ENCODE data around the gene CA11.

The CA11 gene

GRCh38 chr19:48629297-48629598 lies 16.7 kb downstream of the CA11 start:
- no peak for DNase-seq (ENCODE audit: low read depth in 3 of 3)

- no peak for DNase-seq (ENCODE audit: low read depth in 3 of 3)
These were observed 17.3 kb downstream of the CA11 start for GRCh38 chr19:48628486-48629296.

DNA sequence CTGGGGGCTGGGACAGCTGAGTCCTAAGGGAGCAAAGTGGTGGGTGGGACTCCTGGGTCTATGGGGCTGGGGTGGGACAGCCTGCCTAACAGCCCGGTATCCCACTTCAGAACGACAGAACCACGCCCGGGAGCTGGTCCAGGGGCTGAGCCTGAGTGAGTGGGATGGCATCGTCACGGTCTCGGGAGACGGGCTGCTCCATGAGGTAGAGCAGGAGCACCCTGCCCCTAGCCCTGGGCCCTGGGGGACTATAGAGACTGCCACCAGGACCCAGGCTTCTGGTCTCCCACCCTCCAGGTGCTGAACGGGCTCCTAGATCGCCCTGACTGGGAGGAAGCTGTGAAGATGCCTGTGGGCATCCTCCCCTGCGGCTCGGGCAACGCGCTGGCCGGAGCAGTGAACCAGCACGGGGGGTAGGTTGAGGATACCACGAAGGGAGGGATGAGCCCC lies 18.1 kb downstream of the CA11 start:
- no peak for DNase-seq (ENCODE audit: low read depth in 3 of 3)

- DNase-seq (ENCODE audit: low read depth in 3 of 3): no peak
These were observed 18.7 kb downstream of the CA11 start for GRCh38 chr19:48627201-48627864.

DNA sequence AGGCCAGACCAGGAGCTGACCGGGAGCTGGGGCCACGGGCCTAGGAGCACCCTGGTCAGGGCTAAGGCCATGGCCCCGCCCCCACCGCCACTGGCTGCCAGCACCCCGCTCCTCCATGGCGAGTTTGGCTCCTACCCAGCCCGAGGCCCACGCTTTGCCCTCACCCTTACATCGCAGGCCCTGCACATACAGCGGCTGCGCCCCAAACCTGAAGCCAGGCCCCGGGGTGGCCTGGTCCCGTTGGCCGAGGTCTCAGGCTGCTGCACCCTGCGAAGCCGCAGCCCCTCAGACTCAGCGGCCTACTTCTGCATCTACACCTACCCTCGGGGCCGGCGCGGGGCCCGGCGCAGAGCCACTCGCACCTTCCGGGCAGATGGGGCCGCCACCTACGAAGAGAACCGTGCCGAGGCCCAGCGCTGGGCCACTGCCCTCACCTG lies 20.1 kb downstream of the CA11 start:
- DNase-seq (ENCODE audit: low read depth in 3 of 3): no peak

DNA sequence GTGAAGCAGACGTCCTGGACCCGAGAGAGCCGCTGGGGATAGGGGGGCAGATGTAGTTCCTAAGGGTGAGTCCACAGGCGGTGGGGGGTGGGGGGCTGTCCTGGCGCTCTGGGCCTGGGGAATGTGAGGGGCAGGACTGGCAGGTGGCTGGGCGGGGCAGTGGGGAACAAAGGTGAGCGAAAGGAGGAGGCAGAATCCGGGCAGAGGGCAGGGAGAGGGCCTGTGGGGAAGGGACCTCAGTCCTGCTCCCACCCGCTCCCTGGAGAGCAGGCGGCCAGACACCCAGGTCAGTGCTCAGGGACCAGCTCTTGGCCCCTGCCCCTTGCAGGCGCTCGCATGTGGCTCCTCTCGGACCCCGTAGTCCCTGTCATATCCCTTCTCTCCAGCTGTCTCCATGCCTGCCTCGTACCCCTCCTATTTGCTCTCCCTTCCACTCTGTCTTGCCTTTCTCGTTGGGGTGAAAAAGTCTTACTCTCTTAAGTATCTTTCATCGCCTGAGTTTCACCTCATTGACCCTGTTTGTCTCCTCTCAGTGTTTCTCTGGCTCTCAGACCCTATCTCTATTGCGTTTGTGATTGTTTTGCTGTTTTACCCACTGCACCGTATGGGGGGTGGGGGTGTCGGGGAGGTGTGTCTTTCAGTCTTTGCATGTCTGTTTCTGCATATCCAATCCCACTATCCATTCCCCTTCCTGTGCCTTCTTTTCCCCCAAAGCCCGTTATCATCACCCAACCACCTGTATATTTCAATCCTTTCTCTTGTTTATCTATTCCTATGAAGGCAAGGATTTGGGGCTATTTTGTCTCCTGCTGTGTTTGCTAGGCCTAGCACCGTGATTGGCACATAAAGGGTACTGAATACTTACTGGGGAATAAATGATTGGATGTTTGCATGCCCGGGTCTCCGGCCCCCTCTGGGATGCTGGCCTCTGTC lies 20.9 kb downstream of the CA11 start:
- DNase-seq (ENCODE audit: low read depth in 3 of 3): no peak

DNA sequence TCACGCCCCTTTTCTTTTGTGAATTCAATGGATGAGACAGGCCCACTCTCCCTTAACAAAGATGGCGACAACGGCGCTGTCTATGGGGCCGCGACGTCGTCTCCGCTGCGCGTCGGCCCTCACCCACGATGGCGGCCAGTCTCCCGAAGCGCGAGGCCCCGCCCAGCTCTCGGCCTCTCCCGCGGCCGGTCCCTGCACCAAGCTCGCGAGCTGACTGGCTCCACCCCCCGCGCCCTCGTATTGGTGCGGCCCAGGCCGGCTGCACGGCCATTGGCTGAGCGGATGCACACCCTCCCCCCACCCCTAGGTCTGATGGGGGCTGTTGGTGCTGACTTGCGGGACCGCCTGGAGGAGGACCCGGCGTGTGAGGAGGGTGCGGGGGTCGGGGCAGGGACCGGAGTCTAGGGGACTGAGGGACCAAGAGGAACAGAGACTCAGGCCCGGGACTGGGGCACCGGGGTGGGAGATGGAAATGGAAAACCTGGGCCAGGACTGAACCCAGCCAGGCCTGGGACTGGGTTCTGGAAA lies 21.9 kb downstream of the CA11 start:
- peak; percentile 93 to 96 (median 94) for DNase-seq (ENCODE audit: low read depth in 3 of 3)

DNA sequence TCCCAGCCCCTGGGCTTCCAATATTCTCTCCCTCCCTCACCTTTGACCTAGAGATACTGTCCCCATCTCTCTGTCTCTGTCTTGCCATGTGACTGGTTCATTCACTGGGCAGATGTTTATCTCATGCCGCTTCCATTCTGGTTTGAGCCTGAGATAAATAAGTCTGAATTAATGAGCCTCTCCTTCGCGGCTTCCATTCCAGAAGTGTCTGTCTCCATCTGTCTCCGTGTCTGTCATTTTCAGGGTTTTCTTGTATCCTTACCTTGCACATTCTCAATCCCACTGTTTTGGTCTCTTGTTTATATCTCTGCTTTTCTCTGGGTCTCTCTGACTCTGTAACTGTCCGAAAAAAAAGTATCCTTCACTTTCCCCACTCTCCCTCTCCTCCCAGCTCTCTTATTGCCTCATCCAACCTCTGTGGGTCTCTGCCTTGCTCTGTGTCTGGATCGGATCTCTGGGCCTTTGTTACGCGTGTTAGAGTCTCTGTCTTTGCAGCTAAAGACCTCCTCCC lies 22.4 kb downstream of the CA11 start:
- no peak for DNase-seq (ENCODE audit: low read depth in 3 of 3)

DNA sequence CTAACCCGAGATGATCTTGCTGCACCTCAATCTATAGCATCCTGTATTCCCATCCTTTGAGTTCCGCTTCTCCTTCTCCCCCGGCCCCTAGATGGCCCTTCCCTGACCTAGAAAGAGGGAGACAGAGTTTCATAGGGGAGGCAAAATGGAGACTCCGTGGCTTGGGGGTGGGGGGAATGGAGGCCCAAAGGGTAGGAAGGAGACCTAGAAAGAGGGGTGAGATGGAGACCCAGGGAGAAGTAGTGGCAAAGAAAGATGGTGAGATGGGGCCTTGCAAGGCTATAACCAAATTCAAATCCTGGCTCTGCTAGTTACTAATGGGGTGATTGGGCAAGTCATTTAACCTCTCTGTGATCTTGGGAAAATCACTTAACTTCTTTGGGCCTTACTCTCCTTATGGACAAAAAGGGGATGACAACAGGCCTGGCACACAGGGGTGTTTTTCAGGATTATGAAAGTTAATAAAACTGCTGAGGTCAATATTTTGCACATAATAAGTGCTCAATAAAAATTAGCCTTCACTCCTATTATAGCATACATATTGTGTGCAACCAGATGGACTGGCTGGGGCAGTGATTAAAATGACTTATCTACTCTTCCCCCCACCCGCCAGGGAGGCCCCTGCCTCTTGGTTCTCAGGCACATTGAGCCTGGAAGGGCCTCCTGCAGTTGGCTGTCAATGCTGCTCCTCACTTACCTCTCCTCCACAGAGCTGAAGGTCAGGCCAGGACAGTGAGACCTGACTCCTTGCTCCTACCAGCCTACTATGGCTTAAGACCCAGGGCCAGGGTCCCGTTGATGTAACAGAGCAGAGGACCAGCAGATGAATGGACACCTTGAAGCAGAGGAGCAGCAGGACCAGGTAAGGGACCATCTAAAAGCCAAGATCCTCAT lies 26.0 kb downstream of the CA11 start:
- DNase-seq (ENCODE audit: low read depth in 3 of 3): no peak

DNA sequence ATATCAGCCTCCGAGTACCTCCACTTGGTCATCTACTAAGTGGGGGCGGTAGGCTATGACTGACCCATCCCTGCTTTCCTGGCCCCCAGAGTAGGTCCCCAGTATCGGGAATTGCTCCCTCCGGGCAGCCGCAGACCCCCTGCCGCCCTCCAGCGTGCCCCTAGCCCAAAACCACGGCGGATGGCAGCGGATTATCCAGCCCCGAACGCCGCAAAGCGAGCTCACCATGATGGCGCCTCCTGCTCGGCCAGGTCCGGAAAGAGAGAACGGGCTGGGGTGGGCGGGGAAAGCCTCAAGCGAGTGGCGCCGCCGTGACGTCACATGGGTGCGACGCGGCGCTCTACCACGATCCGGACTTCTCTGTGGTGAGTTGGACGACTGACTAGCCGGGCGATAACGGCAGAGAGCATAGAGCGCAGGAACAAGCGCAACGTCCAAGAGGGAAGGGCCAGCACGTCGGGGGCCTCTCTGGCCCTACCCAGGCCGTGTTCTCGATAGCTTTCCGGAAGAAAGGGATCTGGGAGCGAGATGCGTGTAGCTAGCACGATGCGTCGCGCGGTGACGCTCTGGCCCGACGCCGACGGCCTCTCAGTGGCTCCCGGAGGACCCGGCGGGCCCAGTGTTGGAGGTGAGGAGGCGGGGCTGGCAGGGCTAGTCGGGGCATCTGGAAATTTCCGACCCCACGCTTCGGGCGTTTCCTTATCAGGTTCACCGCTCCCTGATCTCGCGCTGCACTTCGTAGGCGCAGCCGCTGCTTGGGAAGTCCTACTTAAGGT lies 26.9 kb downstream of the CA11 start, which contains the start of the genes RPL18 and SPHK2:
RPL18 (minus strand) TSS at position 263 of the 776 bp plus-strand sequence; CDS start at position 228, 35 bp downstream.
SPHK2 (plus strand) TSS at position 591 of the 776 bp plus-strand sequence. CDS start 1,009 bp downstream, outside the sequence.
- peak; percentile 90 to 93 (median 93) for DNase-seq (ENCODE audit: low read depth in 3 of 3)

DNA sequence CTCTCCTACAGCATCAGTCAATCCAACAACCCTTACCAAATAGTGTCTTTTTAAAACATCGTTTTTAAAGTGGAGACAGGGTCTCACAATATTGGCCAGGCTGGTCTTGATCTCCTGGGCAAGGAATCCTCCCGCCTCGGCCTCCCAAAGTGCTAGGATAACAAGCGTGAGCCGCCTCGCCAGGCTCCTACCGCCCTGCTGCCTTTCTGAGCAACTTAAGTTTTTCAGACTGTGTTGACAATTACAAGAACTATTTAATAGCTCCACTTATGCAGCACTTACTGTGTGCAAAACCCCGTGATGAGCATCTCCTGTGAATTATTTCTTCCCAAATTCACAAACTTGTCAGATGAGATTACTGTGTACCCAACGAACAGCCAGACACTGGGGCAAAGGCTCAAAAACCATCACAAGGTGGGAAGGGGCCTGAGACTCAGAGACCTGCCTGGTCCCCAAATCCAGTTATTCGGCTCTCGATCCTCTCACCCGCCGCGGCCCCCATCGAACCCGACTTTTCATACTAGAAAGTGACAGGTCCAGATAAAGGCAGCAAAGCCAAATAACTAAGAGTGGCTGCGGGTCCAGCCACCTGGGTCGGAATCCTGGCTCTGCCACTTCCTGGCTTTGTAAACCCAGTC lies 27.6 kb downstream of the CA11 start:
- DNase-seq (ENCODE audit: low read depth in 3 of 3): no peak

DNA sequence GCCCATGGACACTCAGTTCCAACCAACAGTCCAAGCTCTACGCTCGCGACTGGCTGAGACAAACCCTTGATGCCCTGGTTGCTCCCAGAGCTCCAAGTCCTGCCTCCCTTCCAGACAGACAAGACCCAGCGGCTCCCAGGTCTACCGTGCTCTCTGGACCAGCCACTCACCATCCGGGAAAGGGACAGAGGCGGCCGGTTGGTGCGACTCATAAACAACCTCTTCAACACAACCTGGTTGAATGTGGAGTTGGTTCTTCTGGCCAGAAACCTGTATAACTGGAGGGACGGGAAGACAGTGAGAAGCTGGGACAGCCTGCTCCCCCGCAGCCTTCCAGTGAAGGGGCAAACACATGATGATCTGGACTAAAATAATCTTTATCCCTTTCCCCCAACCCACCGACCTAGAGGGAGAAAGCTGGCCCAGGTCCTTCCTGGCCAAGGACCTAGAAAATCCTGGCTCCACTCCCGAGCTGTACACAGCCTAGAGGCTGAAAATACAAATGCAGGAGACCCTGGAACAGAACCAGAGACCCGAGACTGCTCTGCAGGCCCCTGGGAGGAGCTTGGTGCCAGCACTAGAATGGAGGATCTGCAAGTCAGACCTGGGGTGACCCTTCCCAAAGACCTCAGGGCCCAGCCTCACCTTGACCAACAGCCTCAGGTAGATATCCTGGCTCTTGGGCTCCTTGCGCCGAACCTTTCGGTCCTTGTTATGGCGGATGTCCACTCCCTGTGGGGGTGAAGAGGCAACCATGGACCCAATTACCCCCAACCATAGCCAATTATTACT lies 28.6 kb downstream of the CA11 start:
- DNase-seq (ENCODE audit: low read depth in 3 of 3): no peak

GRCh38 chr19:48616491-48617056 lies 29.4 kb downstream of the CA11 start:
- no peak for DNase-seq (ENCODE audit: low read depth in 3 of 3)

- DNase-seq (ENCODE audit: low read depth in 3 of 3): no peak
These were observed 29.9 kb downstream of the CA11 start for GRCh38 chr19:48616041-48616436.

- DNase-seq (ENCODE audit: low read depth in 3 of 3): no peak
These were observed 30.6 kb downstream of the CA11 start for GRCh38 chr19:48615231-48616040.

DNA sequence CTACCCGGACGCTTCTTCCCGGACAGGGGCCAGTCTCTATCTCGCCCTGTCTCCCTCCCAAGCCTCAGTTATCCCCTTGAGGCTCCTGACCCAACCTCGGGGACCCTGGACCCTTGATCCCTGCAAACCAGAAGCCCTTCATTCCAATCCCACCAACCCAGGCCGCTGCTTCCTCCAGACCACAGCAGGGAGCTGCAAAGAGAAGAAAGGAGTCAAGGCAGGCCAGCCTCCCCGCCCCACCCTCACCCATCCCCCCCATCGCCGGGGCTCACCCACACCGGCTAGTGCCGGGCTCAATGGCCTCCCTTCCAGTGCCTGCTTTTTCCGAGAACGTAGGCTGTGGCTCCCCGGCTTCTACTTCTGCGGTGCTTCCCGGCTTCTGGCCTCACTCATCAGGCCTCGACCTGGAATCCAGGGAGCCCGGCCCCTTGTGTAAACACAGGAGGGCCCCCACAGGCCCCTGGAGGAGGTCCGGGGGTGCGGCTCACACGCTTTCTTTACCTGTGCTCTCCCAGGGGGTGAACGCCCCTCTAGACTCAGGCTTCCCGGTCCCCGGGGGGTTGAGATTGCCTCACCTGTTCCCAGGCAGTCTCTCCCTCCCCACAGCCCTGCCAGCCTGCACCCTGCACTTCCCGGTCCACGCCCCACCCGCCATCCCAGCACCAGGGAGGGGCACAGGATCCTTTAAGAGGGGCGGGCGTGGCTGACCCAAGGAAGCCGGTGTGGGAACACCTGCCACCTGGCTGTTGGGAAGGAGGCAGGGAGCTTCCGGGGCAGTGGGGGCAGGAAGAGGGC lies 31.4 kb downstream of the CA11 start, which contains the start of gene FAM83E:
FAM83E (minus strand) TSS at position 641 of the 795 bp plus-strand sequence. CDS start 1,704 bp downstream, outside the sequence.
- no peak for DNase-seq (ENCODE audit: low read depth in 3 of 3)

Measured in stimulated activated CD4-positive, alpha-beta T cell treated with anti-CD3 and anti-CD28 coated beads, TNF-alpha, amount 100 ng/mL, for 4 hours (primary cell).